ENCODE data around the gene ALK.

Gene ALK

GRCh38 chr2:29162204-29162928 is 759.0 kb downstream of the ALK start:
- DNase-seq = no peak

- no peak for DNase-seq
These were observed 761.2 kb downstream of the ALK start for GRCh38 chr2:29160184-29160583.

DNA sequence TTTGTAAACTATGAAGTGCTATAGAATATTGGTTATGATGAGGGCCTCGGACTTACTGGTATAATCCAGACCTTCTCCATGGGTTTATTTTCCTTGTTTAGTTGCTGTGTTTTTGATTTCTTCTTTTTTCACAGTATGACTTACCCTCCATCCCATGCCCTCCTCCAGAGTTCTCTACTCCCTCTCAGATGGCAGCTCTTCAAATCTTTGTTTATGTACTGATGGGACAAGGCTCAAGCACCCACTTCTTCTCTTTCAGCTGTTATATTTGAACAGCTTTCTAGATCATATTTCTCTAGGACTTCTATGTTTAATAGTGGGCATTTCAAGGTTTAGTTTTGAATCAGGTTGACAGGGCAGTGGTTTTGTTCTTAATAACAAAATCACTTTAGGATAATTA is 762.3 kb downstream of the ALK start:
- no peak for DNase-seq

DNA sequence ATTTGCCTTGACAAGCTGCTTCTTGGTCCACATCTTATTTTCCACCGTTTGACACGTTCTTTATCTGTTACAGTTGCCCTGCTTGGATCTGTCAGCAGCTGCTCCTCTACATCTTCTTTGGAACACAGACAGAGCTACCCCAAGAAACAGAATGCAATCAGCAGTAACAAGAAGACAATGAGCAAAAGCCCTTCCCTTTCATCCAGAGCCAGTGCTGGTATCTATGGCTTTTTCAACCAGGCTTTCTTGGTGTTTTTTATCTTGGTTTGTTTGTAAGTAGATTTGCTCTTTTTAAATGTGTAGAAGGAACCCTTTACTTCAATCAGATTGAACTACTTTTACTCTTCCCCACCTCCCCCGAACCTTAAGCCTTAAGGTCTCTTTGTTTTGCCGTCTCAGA is 764.3 kb downstream of the ALK start:
- DNase-seq = no peak

- no peak for DNase-seq
These were observed 765.8 kb downstream of the ALK start for GRCh38 chr2:29155578-29155977.

DNA sequence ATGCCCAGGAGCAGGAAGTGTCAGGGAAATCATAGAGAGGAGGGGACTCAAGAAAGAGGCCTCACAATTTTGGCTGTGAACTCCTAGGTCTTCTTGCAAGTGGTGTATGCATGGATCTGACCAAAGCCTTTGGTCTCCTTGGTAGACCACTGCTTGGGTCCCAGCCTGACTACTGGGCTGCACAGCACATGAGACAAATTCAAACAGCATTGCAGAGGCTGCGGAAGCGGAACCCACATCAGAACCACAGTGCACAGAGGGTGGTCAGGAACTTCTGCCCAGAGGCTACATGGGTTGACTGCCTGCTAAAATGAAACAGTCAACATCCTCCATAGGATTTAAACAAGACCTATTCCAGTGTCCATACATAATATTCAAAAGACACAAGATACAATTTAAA is 766.8 kb downstream of the ALK start:
- DNase-seq = no peak

GRCh38 chr2:29147963-29148362 is 773.4 kb downstream of the ALK start:
- DNase-seq = no peak

GRCh38 chr2:29146197-29146596 is 775.2 kb downstream of the ALK start:
- DNase-seq = no peak

GRCh38 chr2:29143657-29144056 is 777.7 kb downstream of the ALK start:
- DNase-seq = no peak
